ENCODE data around the gene KLHL21. TPM values are rescaled to one million over a fixed set of nuclear protein-coding genes. Genes with fewer than 3 reads are reported as not detected.
"Not testable (repeated sequence)": the region's sequence is repeated elsewhere in the genome, so short reads cannot be mapped to it uniquely, and the experiment has no call there.

KLHL21 gene
- 10 to 100 TPM; 32.3 to 35.3 TPM for total RNA-seq

GRCh38 chr1:6602669-6603237 lies at the start of gene KLHL21:
Gene KLHL21 (minus strand): TSS chr1:6602869. CDS start chr1:6602817, 52 bp downstream.
- Mint-ChIP-seq H3K4me1 (peaks cover 5% of the 10 kb centered on the region), H3K4me3 (peak within 1 kb of the TSS; percentile 87), H3K27me3 (no peaks in the 10 kb centered on the region), H3K27ac (peak within 1 kb of the TSS; percentile 93), H3K9me3 (no peaks in the 10 kb centered on the region), H3K36me3 (ENCODE audit: low read depth) (peaks cover 39% of the 10 kb centered on the region)
- peak; percentile 62 for ATAC-seq (replicated peaks)

- no peaks in the 10 kb centered on the region for H3K27me3 Mint-ChIP-seq
- no peak overlapping the region for H3K4me3 Mint-ChIP-seq
- H3K9me3 Mint-ChIP-seq = no peaks in the 10 kb centered on the region
- peaks cover 44% of the 10 kb centered on the region for H3K36me3 Mint-ChIP-seq (ENCODE audit: low read depth)
- no peaks in the 10 kb centered on the region for H3K4me1 Mint-ChIP-seq
- ATAC-seq (replicated peaks) = no peak
- H3K27ac Mint-ChIP-seq = no peak overlapping the region
Observed at GRCh38 chr1:6651909-6652308, 49.2 kb upstream of the KLHL21 start.

DNA sequence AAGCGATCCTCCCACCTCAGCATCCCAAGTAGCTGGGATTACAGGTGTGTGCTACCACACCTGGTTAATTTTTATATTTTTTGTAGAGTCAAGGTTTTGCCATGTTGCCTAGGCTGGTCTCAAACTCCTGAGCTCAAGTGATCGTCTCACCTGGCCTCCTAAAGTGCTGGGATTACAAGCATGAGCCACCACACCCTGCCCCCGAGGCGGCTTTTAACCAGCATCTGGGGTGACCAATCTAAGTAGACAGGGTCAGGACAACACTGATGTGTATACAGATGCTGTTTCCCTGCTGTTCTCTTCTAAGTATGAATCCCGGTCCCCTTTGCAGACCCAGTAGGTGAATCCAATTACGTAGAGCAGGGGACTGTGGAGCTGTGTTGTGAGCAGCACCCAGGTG lies 45.9 kb upstream of the KLHL21 start:
- Mint-ChIP-seq H3K27me3 (no peaks in the 10 kb centered on the region), H3K9me3 (no peaks in the 10 kb centered on the region), H3K27ac (no peak overlapping the region), H3K36me3 (ENCODE audit: low read depth) (peaks cover 41% of the 10 kb centered on the region), H3K4me1 (no peaks in the 10 kb centered on the region), H3K4me3 (no peak overlapping the region)
- ATAC-seq (replicated peaks) = no peak

- H3K4me3 Mint-ChIP-seq = no peak overlapping the region
- ATAC-seq (replicated peaks) = peak; percentile 46
- H3K36me3 Mint-ChIP-seq (ENCODE audit: low read depth) = peaks cover 41% of the 10 kb centered on the region
- no peaks in the 10 kb centered on the region for H3K27me3 Mint-ChIP-seq
- H3K9me3 Mint-ChIP-seq = no peaks in the 10 kb centered on the region
- no peak overlapping the region for H3K27ac Mint-ChIP-seq
- no peaks in the 10 kb centered on the region for H3K4me1 Mint-ChIP-seq
Observed at GRCh38 chr1:6646499-6647148, 44.0 kb upstream of the KLHL21 start.

- no peaks in the 10 kb centered on the region for H3K27me3 Mint-ChIP-seq
- H3K4me1 Mint-ChIP-seq = no peaks in the 10 kb centered on the region
- H3K9me3 Mint-ChIP-seq = no peaks in the 10 kb centered on the region
- no peak overlapping the region for H3K27ac Mint-ChIP-seq
- ATAC-seq (replicated peaks) = no peak
- H3K36me3 Mint-ChIP-seq (ENCODE audit: low read depth) = peaks cover 48% of the 10 kb centered on the region
- H3K4me3 Mint-ChIP-seq = no peak overlapping the region
Observed at GRCh38 chr1:6645018-6645417, 42.3 kb upstream of the KLHL21 start.

DNA sequence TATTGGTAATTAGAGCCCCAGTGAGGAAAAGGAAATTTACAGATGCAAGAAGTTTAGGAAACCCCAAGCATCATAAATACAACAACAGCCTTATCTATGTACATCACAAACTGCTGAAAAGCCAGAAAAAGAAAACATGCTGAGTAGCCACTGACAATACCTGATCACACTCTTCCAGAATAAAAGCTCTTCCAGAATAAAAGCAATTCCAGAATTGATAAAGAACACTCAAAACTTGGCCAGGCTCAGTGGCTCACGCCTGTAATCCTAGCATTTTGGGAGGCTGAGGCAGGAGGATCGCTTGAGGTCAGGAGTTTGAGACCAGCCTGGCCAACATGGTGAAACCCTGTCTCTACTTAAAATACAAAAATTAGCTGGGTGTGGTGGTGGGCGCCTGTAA lies 38.2 kb upstream of the KLHL21 start:
- H3K27me3 Mint-ChIP-seq; ATAC-seq (replicated peaks); H3K4me1 Mint-ChIP-seq; H3K27ac Mint-ChIP-seq; H3K4me3 Mint-ChIP-seq; H3K9me3 Mint-ChIP-seq: not testable (repeated sequence)
- H3K36me3 Mint-ChIP-seq (ENCODE audit: low read depth) = peaks cover 81% of the 10 kb centered on the region

DNA sequence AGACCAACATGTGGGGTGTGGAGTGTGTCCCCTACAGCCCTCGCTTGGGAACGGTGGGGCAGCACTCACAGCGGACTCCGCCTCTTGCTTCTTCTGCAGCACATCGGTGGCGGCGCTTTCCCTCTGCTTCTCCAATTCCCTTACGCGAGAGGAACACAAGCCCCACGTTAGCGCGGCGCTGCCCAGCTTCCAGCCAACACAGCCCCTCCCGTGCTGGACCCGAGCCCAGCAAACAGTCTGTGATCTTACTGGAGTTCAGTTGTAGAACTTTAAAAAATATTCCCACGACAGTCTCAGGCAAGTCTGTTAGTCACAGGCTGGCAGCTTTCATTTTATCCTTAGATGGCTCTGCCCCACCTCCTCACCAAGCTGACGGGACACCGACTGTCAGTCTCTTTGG lies 35.6 kb upstream of the KLHL21 start:
- Mint-ChIP-seq H3K9me3 (no peaks in the 10 kb centered on the region), H3K4me3 (no peak overlapping the region), H3K4me1 (no peaks in the 10 kb centered on the region), H3K36me3 (ENCODE audit: low read depth) (peaks cover 87% of the 10 kb centered on the region), H3K27me3 (no peaks in the 10 kb centered on the region), H3K27ac (no peak overlapping the region)
- ATAC-seq (replicated peaks) = no peak

DNA sequence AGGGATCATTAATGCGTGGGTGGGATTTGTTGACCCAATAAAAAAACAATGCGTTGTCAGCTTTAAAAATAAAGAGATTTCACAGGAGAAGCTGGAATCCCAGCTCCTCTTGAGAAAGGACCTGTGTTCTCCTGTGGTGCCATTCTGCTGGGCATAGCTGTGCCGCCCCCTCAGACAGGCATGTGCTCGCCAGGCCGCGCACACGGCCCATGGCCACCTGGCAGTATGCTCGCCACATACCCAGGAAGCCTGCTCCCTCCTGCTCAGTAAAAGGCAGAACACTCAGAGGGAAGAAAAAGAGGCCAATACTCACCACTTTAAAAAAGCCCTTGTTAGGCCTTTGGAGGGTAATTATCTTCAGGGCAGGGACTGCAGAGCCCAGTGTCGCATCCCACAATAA lies 35.1 kb upstream of the KLHL21 start:
- Mint-ChIP-seq H3K9me3 (no peaks in the 10 kb centered on the region), H3K36me3 (ENCODE audit: low read depth) (peaks cover 87% of the 10 kb centered on the region), H3K4me3 (no peak overlapping the region), H3K4me1 (no peaks in the 10 kb centered on the region), H3K27ac (no peak overlapping the region), H3K27me3 (no peaks in the 10 kb centered on the region)
- no peak for ATAC-seq (replicated peaks)

- H3K4me1 Mint-ChIP-seq; H3K27me3 Mint-ChIP-seq; H3K4me3 Mint-ChIP-seq; H3K9me3 Mint-ChIP-seq; ATAC-seq (replicated peaks): not testable (repeated sequence)
- Mint-ChIP-seq H3K36me3 (ENCODE audit: low read depth) (peaks cover 87% of the 10 kb centered on the region), H3K27ac (peak overlapping the region; percentile 46)
Observed at GRCh38 chr1:6636778-6637177, 34.1 kb upstream of the KLHL21 start.

GRCh38 chr1:6635910-6636760 lies 33.5 kb upstream of the KLHL21 start:
- Mint-ChIP-seq H3K9me3 (no peaks in the 10 kb centered on the region), H3K4me1 (no peaks in the 10 kb centered on the region), H3K27me3 (no peaks in the 10 kb centered on the region), H3K36me3 (ENCODE audit: low read depth) (peaks cover 86% of the 10 kb centered on the region), H3K27ac (no peak overlapping the region), H3K4me3 (no peak overlapping the region)
- no peak for ATAC-seq (replicated peaks)

DNA sequence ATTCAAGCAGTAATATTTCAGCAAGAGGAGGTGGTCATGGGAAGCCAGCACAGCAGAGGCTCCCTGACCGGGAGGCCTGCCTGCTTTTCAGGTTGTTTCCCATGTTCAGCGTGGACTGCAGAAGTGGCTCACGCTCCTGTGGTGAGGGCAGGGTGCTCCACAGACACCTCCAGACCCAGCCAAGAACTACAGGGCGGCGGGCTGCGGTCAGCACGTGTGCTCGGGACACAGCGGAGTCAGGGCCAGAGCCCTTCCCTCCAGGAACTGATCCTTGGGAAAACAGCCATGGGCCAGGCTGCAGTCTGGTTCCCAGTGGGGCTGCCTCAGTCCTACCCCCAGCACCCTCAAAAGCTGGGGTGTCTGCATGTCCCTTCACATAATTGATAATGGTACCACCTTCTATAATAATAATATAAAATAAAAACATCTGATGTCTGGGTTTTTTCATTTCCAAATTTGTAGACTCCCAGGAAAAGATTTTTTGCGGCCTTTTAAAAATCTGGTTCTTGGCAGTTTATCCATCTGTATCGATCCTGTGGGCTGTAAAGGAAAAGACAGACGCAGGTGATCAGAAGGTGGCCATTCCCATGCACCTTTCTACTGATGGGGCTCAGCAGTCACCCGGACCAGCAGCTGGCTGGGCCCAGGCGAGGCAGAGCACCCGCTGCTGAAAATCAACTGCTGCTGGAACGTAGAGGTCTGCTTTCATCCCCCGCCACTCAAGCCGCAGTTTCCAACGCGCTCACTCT lies 32.7 kb upstream of the KLHL21 start:
- Mint-ChIP-seq H3K27ac (no peak overlapping the region), H3K9me3 (no peaks in the 10 kb centered on the region), H3K4me3 (no peak overlapping the region), H3K4me1 (no peaks in the 10 kb centered on the region), H3K27me3 (no peaks in the 10 kb centered on the region), H3K36me3 (ENCODE audit: low read depth) (peaks cover 83% of the 10 kb centered on the region)
- no peak for ATAC-seq (replicated peaks)

DNA sequence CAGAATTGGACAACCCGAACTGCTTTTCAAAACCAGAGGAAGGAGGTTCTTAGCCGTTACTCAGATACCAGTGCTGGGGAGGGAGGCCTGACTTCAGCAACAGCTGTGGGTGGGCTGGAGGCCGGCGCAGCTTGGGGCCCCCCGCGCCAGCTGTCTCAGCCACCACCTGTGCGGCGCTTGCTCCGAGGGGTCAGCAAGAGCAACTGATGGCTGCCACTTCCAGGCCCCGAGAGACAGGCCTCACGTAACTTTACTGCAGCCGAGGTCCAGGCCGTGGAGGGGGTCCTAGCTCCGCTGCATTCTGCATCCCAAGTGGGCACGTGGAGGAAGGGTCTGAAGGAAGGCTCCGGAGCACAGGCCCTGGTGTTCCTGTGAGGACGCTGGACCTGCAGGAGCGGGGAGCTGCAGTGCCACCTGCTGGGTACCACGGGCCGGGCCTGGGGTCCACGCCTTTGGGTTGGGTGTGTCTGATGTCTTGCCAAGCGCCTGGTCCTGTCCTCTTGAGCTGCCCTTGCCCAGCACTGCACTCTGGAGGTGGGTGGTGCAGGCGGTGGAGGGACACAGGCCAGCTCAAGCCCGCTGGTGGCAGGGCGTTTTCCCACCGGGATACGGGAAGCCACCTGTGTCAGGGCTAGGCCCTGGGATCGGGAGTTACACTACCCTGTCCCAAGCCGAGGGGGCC lies 31.8 kb upstream of the KLHL21 start:
- Mint-ChIP-seq H3K4me3 (no peak overlapping the region), H3K9me3 (no peaks in the 10 kb centered on the region), H3K4me1 (peaks cover 3% of the 10 kb centered on the region), H3K27me3 (no peaks in the 10 kb centered on the region), H3K27ac (no peak overlapping the region), H3K36me3 (ENCODE audit: low read depth) (peaks cover 83% of the 10 kb centered on the region)
- peak; percentile 58 for ATAC-seq (replicated peaks)

DNA sequence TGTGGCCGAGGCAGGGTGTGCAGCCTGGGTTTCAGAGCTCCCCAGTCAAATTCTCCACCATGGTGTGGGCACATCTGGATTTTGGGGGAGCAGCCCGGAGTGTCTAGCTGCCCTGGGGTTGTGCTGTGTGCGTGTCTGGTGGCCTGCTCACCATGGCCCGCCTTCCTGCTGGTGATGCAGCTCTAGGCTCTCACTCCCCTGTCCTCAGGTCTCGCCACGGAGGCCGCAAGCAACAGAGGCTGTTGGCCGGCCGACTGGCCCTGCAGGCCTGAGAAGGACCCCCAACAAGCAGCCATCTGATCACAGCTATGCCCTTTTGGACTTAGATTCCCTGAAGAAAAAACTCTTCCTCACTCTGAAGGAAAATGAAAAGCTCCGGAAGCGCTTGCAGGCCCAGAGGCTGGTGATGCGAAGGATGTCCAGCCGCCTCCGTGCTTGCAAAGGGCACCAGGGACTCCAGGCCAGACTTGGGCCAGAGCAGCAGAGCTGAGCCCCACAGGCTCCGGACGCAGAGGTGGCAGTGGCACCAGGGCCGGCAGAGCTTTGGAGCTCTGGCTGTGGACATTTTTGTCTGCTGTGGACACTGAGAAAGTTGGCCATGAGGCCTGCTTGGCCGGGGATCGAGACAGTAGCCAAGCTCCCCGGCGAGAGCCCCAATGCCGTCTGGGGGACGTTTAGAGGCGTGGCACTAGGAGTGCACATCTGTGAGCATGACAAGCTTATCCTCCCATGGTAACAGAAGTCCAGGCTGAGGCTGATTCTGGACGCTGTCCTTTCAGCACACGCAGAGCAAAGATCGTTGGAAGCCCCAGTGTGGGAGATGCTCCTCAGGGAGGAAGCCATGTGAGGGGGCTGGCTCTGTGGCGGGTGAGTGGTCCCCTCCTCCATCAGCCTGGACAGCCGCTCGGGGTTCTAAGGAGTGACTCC lies 30.2 kb upstream of the KLHL21 start:
- Mint-ChIP-seq H3K36me3 (ENCODE audit: low read depth) (peaks cover 86% of the 10 kb centered on the region), H3K27ac (no peak overlapping the region), H3K27me3 (no peaks in the 10 kb centered on the region), H3K4me3 (no peak overlapping the region), H3K4me1 (peaks cover 5% of the 10 kb centered on the region), H3K9me3 (no peaks in the 10 kb centered on the region)
- ATAC-seq (replicated peaks) = no peak

All from activated T-helper 17 cell treated with anti-CD3 and anti-CD28 coated beads, Interleukin-2, amount 50 U/mL, for 72 hours (primary cell).